ENCODE measurements around the gene GRIN2A.
"Not testable (repeated sequence)": the region's sequence is repeated elsewhere in the genome, so short reads cannot be mapped to it uniquely, and the experiment has no call there.

GRIN2A gene

GRCh38 chr16:9913604-9914326, 268.5 kb downstream of the GRIN2A start:
- DNase-seq (ENCODE audit: low read depth), result no peak

GRCh38 chr16:9911989-9912388, 270.2 kb downstream of the GRIN2A start:
- no peak for DNase-seq (ENCODE audit: low read depth)

DNA sequence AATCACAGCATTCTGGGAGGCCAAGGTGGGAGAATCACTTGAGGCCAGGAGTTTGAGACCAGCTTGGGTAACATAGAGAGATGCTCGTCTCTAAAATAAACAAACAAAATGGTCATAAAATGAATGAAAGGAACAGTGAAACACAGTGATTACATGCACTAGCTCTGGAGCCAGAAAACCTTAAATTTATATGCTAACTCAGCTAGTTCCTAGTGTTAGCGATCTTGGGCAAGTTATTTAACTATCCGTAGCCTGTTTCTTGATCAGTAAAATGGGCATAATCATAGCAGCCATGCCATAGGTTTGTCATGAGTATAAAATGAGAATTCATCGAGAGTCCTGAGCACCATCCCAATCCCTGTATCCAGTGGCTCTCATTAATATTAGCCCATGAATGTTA, 271.0 kb downstream of the GRIN2A start:
- no peak for DNase-seq (ENCODE audit: low read depth)

DNA sequence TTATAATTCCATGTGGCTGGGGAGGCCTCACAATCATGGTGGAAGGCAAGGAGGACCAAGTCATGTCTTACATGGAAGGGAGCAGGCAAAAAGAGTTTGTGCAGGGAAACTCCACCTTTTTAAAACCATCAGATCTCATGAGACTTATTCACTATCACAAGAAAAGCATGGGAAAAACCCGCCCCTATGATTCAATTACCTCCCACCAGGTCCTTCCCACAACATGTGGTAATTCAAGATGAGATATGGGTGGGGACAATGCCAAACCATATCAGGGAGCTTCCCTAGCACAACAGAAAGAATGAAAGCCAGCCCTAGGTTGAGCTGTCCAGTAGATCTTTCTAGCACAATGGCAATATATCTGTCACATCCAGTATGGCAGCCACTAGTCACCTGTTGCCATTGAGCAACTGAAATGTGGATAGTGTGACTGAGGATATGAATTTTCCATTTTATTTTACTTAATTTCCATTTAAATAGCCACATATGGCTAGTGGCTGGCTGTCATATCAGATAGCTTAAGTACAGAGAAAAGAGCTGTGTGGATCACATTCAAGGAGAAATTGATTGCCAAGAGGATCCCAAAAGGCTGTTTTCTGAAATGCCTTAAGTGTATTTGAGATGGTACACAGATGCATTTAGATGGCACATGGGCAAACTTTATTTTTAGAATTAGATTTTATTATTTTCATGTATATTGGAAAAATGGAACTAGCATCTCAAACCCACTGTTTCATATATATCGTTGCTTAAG, 273.0 kb downstream of the GRIN2A start:
- no peak for DNase-seq (ENCODE audit: low read depth)

- no peak for DNase-seq (ENCODE audit: low read depth)
Measured at GRCh38 chr16:9908613-9909012, 273.6 kb downstream of the GRIN2A start.

DNA sequence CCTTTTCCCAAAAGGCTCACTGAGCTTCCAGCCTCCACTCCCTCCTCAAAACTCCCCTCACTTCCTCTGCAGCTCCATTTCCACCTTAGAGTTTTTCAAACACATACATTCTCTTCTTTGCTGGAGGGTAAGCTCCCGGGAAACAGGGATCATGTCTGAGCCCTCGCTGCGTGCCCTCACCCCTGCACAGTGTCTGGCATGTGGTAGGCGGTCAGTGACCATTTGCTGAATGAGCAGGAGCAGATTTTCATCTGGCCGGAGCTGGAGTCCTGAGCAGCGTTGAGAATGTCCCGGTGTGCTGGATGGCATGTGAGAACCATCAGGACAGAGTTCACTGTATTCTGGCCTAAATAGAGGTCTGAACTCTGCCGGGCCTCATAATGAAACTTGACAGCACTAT, 274.5 kb downstream of the GRIN2A start:
- no peak for DNase-seq (ENCODE audit: low read depth)

GRCh38 chr16:9906218-9906617, 276.0 kb downstream of the GRIN2A start:
- no peak for DNase-seq (ENCODE audit: low read depth)

GRCh38 chr16:9904526-9904925, 277.7 kb downstream of the GRIN2A start:
- DNase-seq (ENCODE audit: low read depth), result no peak

GRCh38 chr16:9900576-9900975, 281.7 kb downstream of the GRIN2A start:
- no peak for DNase-seq (ENCODE audit: low read depth)

GRCh38 chr16:9898555-9898954, 283.7 kb downstream of the GRIN2A start:
- DNase-seq (ENCODE audit: low read depth), result no peak

- no peak for DNase-seq (ENCODE audit: low read depth)
Measured at GRCh38 chr16:9898124-9898523, 284.1 kb downstream of the GRIN2A start.

DNA sequence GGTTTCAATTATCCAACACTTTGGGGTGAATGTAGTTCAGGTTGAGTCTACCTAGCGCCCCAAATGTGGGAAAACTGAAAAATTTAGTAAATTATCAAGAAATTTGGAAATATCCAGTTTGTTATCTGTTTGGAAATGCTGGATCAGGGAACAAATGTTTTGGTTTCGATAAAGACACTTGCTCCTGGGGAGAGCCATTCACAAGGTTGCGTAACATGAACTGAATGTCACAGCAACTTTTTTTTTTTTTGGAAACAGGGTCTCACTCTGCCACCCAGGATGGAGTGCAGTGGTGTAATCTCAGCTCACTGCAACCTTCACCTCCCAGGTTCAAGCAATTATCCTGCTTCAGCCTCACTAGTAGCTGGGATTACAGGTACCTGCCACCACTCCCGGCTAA, 286.4 kb downstream of the GRIN2A start:
- no peak for DNase-seq (ENCODE audit: low read depth)

DNA sequence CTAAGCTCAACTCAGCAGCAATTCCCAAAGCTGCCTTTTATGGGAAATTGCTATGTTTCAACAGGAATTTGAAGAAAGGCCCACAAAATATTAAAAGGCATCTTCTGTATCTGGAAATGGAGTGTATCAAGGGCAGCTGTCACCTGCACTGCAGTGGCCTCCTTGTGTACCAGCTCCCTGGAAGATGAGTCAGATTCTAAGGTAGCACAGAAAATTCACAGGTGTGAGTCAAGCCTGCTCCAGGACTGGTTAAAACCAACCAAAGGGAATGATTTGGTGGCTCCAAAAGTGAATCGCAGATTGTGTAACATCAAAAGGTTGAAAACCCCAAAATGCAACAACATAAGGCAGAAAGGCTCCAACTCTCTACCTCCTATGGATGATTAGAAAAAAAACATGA, 296.4 kb downstream of the GRIN2A start:
- no peak for DNase-seq (ENCODE audit: low read depth)

DNA sequence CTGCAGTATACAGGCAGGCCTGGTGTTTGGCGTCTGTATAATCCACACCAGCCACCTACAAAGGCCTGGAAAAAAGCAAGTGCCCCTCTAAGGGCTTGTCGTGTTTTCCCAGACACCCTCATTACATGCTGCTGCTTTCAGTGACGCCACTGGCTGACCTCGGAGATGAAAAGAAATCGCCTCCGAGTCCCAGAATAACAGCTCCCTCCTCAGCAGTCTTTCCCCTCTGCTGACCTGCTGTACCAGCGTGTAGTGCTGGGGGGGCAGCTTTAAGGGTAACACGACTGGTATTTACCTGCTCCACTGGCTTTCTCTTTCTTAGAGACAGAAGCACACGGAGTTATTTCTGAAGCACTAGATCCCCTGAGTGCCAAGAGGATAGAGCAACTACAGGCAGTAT, 296.8 kb downstream of the GRIN2A start:
- DNase-seq (ENCODE audit: low read depth), result no peak

GRCh38 chr16:9875981-9876380, 306.2 kb downstream of the GRIN2A start:
- not testable (repeated sequence) for DNase-seq (ENCODE audit: low read depth)

- DNase-seq (ENCODE audit: low read depth), result no peak
Measured at GRCh38 chr16:9874219-9874618, 308.0 kb downstream of the GRIN2A start.

DNA sequence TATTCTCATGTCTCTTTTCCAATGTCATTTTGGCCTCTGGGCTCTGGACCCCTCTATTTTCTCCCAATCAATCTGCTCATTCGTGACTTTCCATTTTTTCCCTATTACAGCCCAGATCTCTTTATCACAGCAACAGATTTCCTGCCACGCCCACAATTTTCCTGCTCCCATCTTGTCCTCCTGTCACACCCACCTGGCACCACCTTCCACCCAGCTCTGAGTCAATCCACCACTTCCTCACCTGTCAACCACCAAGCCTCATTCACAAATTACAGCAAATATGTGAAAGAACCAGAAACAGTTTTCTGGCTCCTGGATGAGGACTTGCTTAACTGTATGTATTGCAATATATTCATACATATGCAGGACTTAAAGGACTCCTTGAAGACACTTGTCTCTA, 311.3 kb downstream of the GRIN2A start:
- DNase-seq (ENCODE audit: low read depth), result no peak

DNA sequence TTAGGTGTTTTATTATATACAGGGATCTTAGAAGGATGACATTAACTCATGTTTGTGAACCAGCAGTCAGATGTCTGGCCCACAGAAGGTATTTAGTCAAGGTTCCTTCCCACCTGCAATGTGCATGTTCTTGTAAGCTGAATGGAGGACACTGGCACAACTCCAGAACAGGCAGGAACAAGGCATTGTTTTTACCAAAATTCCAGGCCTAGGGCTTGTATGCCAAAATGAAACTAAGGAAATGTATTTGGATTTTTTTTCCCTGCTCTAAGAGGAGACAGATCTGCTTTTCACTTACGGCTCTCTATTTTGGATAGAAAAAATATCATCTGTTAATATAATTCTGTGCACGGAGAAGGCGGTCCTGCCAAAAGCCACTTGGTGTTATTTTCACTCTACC, 312.5 kb downstream of the GRIN2A start:
- DNase-seq (ENCODE audit: low read depth), result no peak

GRCh38 chr16:9868606-9869149, 313.6 kb downstream of the GRIN2A start:
- no peak for DNase-seq (ENCODE audit: low read depth)

GRCh38 chr16:9867176-9867575, 315.1 kb downstream of the GRIN2A start:
- DNase-seq (ENCODE audit: low read depth), result no peak

DNA sequence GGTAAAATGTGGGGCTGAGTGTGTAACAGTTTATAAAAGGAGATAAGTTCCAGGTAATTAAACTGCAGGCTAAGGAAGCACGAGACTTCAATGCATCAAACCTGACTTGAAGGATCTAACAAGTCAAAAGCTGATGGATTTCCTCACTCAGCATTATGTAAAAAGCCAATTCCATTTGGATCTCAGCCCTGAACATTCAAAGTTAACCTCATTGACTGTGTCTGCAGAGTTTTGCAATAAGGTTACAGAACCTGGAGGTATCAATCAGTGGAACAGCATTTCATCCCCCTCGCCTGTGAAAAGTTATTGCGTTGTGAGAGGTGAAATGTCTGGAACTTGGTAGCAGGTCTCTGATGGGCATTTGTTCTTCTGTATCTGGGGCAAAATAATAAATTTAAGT, 317.8 kb downstream of the GRIN2A start:
- no peak for DNase-seq (ENCODE audit: low read depth)

- DNase-seq (ENCODE audit: low read depth), result no peak
Measured at GRCh38 chr16:9862327-9862726, 319.9 kb downstream of the GRIN2A start.

DNA sequence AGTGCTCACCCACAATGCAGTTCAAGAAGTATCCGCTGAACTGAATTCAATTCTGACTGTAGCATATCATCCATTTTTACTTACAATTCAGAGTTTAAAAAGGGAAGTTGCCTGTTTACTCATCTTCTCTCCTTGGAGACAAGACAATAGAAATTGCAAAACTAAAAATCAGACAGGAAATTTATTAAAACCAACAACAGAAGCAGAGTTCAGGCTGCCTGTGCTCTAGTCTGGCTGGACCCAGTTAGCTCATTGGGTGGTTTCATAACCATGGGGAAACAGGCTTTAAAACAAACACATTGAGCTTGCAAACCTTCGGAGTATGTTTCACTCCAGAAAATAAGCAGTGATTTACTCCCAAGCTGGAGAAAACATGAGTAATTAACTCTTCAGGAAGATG, 321.4 kb downstream of the GRIN2A start:
- no peak for DNase-seq (ENCODE audit: low read depth)
